Femur (tissue), 1 donor: ENCODE data around the gene PITX2.
"Not testable (repeated sequence)": the region's sequence is repeated elsewhere in the genome, so short reads cannot be mapped to it uniquely, and the experiment has no call there.

Source experiments
- DNase-seq: peaks from one replicate; pipeline ENCODE4 v3.0.0-alpha.2; 2017

PITX2 gene

DNA sequence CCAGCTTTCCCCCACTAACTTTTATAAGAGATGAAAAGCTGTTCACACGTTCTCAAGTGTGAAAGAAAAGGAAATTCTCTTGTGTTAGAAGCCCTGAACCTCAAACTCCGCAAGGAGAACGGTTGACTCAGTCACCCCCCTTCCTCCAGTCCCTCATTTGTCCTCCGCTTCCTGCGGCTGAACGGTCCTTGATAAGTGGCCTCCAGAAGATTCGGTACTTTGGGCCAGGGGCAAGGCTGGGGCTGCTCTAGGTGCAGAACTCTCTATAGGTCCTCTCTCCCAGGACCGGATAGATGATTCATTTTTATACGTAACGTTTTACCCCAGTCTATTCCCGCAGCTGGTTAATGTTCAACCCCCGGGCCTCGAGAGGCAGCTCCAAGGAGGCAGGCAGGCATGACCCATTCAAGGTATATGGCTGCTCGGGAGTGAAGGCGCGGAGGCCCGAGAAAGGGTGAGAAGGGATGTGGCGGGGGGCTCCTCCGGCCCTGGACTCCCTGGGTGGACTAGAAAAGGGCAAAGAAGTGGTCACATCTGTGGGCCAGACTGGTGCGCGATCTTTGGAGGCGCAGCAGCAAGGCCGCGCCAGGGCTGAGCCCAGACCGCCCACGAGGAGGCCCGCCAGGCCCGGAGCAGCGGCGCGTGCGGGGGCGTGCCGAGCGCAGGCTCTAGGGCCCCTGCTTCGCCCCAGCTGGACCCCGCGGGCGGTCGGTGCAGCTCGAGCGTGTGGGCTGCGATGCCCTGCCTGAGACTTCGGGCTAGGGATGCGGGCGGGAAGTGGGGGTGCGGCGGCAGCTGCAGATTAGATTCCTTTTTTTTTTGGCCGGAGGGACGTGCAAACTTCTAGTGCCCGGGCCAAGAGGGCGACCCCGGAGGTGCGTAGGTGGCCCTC is 11.7 kb downstream of the PITX2 start:
- no peak for DNase-seq

DNA sequence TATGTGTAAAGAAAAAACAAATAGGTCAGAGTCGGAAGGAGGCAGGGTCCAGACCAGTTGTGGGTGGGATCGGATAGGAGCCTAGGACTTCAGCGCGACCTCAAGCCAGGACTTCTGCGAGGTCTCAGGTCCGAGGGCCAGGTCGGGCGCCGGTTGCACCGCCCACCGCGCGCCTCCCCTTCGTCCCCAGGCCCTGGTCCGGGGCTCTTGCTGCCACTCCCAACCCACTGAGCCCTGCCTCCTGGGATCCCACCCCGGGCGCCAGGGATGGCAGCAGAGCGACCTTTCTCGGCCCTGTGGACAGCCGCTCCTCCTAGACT is 12.3 kb downstream of the PITX2 start:
- no peak for DNase-seq

DNA sequence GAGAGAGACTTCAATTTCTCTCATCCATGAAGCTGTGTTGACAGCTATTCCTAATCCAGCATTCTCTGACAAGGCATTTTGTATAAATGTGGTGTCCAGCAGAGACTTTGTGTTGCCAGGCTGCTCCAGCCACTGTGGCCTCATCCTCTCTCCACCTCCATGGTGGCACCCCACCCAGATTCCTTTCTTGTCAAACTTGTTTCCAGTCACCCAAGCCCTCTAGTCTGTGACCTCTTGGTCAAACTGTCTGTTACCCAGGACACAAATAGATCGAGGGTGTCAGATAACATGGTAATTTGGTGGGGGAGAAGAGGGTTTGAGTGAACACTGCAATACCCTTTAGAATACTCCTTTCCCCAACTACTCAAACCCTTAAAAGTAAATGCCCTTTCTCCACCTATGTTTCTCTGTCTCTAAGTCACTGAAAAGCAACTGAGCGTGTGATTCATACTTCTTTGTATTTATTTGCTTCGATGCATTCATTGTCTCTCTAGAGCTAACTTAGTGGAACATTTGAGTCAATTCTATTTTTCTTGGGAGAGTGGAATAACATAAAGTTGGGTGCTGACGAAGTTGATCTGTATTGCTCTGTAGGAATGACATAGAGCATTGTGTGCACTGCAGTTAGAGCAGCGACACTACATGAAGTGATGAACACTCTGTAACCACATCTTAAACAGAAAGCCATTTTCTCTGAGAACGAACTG is 13.7 kb downstream of the PITX2 start:
- DNase-seq, result no peak

DNA sequence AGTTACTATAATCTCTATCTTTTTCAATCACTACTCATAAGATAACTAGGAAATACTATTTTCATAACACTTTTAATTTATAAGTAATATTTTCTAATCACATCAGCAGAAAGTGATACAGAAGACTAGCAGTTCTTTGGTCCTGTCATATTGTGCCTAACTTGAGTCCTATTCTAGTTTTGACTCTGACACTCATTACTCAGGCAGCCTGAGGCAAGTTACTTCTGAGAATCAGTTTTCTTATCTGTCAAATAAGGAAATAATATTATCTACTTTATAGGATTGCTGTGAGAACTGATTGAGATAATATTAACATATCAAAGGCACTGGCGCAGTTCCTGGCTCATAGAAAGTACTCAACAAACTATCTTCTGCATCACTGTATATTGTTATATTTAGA is 17.8 kb downstream of the PITX2 start:
- DNase-seq, result no peak

DNA sequence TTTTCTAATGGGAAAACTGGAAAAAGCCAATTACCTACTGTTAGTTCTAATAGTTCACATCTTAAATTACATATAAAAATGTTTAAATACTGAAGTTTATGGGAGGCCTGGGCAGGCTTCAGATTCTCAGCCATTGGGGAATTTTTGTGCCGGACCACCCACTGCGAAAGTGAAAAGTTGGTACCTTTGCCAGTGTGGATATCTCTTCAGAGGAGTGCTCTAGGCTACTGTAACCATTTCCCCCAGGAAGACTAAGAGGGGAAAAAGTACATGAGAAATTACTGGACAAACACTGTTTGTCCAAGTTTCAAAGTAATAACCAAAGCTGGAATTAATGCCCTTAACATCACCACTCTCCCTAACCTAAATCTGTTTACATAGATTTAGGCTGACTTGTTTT is 20.8 kb downstream of the PITX2 start:
- no peak for DNase-seq

DNA sequence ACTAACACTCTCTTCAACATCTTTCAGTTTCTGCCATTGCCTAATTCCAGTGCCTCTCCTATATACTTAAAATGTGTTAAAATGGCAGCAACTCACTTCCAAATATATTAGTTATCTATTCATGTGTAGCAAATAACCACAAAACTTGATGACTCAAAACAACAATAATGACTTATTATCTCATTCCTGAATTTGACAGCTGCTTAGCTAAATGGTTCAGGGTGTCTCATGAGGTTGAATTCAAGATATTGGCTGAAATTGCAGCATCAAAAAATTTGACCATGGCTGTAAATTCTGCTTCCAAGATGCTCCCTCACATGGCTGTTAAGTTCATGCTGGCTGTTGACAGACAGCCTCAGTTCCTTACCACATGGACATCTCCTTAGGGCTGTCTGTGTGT is 25.3 kb downstream of the PITX2 start:
- no peak for DNase-seq

DNA sequence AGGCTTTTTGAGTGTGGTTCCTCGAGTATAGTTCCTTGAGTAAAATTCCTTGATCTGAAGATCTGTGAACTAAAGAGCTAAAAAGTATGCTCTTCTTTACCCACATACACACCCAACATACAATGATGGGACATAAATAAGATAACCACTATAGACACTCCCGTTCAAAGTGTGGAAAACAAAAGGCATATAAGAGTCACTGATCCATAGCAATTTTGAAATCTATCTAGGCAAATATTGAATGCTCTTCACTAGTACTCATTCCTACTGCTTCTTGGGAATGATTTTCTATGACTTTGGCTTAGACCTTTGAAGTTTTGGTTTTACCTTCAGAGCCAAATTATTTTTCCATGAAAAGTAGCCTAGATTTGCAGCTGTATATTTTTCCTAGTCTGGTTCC is 26.4 kb downstream of the PITX2 start:
- DNase-seq, result no peak

DNA sequence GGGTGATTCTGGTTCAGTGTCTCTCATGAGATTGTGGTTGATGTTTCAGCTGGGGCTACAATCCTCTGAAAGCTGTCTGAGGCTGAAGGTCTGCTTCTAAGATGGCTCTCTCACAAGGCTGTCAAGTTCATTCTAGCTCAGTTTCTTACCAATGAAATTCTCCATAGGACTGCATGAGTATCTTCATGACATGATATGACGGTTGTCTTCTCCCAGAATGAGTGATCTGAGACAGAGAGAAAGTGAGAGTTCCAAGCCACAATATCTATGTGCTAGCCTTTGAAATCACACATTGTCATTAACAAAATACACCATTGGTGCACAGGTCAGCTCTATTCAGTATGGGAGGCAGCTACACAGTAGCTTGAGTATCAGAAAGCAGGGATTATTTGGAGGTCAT is 27.3 kb downstream of the PITX2 start:
- DNase-seq, result no peak

DNA sequence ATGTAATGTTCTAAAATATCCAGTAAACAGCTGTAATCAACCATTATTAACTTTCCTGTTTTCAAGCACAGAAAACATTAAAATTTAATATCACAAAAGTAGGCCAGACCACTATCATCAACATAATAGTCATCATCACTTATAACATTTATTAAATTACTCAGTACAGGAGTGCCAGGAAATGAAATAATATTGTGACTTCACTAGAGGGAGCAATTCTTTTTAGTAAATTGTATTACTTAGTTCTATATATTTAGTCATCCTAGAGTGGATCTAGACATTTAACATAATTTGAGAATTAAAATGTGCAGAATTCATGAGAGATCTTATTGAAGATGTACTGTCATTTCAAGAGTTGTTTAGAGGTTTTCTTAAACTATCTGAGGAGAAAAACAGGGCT is 33.6 kb downstream of the PITX2 start:
- no peak for DNase-seq

DNA sequence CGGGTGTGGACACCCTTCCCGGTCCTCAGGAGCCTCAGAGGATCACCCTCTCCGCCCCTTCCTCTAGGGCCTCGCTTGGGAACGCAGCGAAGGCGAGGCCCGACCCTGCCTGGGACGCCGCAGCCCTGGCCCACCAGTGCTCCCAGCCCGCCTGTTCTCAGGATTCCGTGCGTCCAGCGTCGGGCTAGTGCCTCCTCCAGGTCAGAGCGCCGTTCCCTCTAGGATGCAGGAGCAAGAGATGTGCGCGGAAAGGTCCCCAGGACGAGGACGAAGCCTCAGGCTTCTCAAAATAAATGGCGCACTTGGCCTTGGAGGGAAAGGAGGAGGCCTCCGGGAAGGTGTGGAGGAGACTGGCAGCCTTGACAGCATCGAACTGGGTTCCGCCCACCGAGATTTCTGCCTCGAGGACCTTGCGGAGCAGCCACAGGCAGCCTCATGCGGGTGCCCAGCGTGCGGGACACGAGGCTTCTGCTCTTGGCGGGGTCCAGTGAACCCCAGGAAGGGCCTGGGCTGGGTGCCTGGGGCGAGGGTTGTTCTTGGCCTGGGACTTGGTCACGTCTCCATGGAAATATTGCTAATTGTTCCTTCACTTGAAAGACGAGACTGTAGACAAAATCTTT is 35.1 kb downstream of the PITX2 start:
- DNase-seq, result no peak

DNA sequence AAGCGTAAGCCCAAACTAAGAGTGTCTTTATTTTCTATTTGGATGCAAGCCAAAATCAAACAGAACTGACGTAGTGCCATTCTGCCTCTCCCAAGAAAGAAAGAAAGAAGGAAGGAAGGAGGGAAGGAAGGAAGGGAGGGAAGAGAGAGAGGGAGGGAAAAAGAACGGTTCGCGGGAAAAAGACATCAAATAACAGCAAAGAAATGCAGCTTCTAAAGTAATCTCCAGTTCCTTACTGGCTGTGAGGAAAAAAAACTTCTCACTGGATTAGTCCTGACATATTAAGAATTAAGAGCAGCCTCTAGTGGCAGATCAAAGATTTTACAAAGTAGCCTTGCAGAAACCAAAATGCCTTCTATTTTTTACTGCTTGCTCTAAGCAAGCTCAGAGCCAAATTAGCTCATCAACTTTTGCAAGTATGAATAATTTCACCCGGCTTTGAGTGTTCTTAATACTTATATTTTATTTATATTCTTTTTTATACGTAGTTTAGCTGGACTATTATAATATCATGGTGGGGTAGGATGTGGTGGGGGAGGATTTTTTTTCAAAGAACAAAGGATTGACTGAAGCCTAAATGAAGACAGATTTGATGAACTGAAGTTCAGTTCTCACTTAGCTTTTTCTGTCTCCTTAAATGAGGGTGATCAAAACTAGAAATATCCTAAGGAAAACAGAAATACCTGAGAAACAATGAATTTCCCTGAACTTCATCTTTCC is 36.6 kb downstream of the PITX2 start:
- no peak for DNase-seq

DNA sequence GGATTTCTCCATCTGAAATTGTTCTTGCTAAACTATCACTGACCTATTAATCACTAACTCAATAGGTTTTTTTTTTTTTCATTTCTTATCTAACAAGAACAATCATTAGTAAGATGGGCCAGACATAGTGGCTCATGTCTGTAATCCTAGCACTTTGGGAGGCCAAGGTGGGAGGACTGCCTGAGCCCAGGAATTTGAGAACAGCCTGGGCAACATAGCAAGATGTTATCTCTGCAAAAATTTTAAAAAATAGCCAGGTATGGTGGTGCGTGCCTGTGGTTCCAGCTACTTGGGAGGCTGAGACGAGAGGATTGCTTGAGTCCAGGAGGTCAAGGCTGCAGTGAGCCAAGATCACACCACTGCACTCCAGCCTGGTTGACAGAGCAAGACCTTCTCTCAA is 46.2 kb downstream of the PITX2 start:
- not testable (repeated sequence) for DNase-seq
